K562 (cell line): ENCODE data around the gene HDAC3.

ENCODE experiments used
- NFRKB ChIP-seq: fragments of 450-650 bp; IDR thresholded peaks from 2 replicates; pipeline ENCODE4 v1.6.1; 2016; ENCODE audit warnings: low read depth
- NR2C2 ChIP-seq, 2 experiments: fragments of 200-800 bp in 1 of 2; sonication (Bioruptor generic) in 1 of 2; sonication (generic) in 1 of 2; formaldehyde crosslinking in 1 of 2; IDR thresholded peaks; 2 replicates each; pipeline versions ENCODE4 v1.6.1 to v1.8.0; 2016 to 2022; ENCODE audit warnings: mild to moderate bottlenecking in 1 of 2, missing compliant biosample characterization in 1 of 2, missing genetic modification characterization in 1 of 2, missing genetic modification reagents in 1 of 2
- POLR2A ChIP-seq: fragments of 450-650 bp; conservative IDR thresholded peaks from 2 replicates; pipeline ENCODE4 v1.6.1; 2016
- SMARCA4 ChIP-seq: fragments of 450-650 bp; IDR thresholded peaks from 2 replicates; pipeline ENCODE4 v1.6.1; 2016
- SRF ChIP-seq, 2 experiments: fragments of 250-450, 450-650 bp in 1 of 2; sonication (Bioruptor Pico) in 1 of 2; sonication (generic) in 1 of 2; formaldehyde crosslinking; IDR thresholded peaks; 2 replicates each; pipeline versions ENCODE4 v1.5.0 to v1.5.1; 2020 to 2022; ENCODE audit warnings: mild to moderate bottlenecking in 1 of 2, missing genetic modification reagents in 1 of 2

- TF ChIP-seq NR2C2 (CRISPR knock-in tag; IDR thresholded peaks at IDR 0.05) (no peak), NR2C2 (tag; IDR thresholded peaks at IDR 0.05) (no peak), POLR2A (no peak), NFRKB (no peak), SRF (CRISPR knock-in tag; IDR thresholded peaks at IDR 0.05) (no peak), SMARCA4 (no peak)
Measured at GRCh38 chr5:141640698-141641097, 4.0 kb upstream of the HDAC3 start.
